ENCODE measurements around the gene NCBP3.

DNA sequence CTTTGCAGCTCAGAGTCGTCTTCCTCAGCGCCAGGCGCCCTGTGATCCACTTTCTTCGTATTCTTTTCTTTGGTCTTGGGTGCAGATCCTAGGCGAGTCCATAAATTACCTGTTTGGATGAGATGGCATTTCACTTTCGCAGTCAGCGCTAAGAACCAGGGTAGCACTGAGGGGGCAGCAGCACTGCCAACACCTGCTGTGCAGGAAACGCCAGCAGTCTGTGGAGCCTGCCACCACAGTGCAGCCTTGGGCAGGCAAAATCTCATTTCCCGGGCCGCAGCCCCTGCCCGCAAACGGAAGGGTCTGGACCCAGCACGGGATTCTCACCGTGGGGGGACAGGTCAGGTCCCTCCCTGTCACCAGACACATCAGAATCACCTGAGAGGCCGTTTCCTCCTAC is 32.9 kb downstream of the NCBP3 start:
- TF ChIP-seq, protein P1, sequence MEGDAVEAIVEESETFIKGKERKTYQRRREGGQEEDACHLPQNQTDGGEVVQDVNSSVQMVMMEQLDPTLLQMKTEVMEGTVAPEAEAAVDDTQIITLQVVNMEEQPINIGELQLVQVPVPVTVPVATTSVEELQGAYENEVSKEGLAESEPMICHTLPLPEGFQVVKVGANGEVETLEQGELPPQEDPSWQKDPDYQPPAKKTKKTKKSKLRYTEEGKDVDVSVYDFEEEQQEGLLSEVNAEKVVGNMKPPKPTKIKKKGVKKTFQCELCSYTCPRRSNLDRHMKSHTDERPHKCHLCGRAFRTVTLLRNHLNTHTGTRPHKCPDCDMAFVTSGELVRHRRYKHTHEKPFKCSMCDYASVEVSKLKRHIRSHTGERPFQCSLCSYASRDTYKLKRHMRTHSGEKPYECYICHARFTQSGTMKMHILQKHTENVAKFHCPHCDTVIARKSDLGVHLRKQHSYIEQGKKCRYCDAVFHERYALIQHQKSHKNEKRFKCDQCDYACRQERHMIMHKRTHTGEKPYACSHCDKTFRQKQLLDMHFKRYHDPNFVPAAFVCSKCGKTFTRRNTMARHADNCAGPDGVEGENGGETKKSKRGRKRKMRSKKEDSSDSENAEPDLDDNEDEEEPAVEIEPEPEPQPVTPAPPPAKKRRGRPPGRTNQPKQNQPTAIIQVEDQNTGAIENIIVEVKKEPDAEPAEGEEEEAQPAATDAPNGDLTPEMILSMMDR (conservative IDR thresholded peaks at IDR 0.05; ENCODE audit: low read length): no peak
- no peak for TF ChIP-seq EZH2phosphoT487 (IDR thresholded peaks at IDR 0.05; ENCODE audit: borderline replicate concordance, low read depth, low read length)
